GM12874 (cell line): Measurements from ENCODE around the gene TLR7.

Source experiments
- TF ChIP-seq, protein P1 (sequence below): IDR thresholded peaks from 2 replicates; pipeline ENCODE4 v1.5.1; 2011; ENCODE audit warnings: low read depth, mild to moderate bottlenecking, control low read depth, low read length, moderate library complexity; ENCODE audit not compliant: insufficient read depth

Gene TLR7

GRCh38 chrX:12843668-12844279 lies 23.1 kb upstream of the TLR7 start:
- TF ChIP-seq, protein P1, sequence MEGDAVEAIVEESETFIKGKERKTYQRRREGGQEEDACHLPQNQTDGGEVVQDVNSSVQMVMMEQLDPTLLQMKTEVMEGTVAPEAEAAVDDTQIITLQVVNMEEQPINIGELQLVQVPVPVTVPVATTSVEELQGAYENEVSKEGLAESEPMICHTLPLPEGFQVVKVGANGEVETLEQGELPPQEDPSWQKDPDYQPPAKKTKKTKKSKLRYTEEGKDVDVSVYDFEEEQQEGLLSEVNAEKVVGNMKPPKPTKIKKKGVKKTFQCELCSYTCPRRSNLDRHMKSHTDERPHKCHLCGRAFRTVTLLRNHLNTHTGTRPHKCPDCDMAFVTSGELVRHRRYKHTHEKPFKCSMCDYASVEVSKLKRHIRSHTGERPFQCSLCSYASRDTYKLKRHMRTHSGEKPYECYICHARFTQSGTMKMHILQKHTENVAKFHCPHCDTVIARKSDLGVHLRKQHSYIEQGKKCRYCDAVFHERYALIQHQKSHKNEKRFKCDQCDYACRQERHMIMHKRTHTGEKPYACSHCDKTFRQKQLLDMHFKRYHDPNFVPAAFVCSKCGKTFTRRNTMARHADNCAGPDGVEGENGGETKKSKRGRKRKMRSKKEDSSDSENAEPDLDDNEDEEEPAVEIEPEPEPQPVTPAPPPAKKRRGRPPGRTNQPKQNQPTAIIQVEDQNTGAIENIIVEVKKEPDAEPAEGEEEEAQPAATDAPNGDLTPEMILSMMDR: no peak

DNA sequence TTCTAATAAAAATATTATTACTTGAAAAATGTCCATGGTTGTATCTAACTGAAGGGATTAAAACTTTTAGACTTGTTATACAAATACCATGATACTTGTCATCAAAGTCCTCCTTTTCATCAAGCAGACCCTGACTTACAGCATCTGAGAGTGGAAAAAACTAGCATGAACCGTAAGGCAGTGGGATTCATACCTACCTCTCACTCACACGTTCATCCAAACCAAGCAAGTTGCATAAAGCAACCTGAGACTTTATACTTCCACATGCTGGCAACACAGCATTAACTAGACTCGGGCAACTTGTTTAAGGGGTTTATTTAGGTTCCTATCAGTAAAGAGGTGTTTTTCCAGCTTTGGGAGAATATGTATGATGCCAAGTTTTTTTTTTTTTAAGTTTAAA lies 22.6 kb upstream of the TLR7 start:
- TF ChIP-seq, protein P1: no peak

- TF ChIP-seq, protein P1: no peak
Observed at GRCh38 chrX:12865359-12865758, 1.5 kb upstream of the TLR7 start.

DNA sequence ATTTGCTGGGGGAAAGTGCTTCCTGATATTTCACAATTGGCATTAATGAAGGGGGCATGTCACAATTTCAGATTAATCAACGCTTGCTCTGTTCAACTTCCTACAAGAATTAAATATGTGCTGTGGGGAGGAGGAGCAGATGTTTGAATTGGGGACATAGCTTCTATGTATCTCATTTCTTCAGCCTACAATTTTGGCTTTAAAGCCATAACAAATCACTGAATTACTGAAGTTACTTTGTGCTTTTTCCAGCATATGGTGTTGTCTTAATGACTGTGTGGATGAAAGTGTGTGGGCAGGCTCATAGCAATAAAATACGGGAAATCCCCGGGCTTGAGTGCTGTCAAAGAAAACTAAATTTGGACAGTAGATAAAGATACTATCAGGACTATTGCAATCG lies 813 bp downstream of the TLR7 start:
- TF ChIP-seq, protein P1: no peak

DNA sequence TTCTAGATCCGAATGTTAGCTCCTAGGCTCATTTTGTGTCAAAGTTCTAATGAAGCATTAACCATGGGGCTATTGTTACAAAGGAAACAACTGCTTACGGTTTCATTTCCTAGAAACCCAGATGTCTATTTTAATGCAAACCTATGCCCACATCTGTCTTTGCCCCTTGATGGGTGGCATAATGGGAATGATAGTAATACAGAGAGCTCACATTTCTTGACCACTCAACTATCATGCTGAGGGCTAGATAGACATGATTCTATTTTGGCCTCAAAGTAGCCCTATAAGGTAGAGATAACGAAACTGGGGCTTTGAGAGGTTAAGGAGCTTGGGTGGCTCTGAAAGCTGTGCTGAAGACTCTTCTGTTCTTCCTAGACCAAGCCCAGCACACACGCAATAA lies 1.9 kb downstream of the TLR7 start:
- TF ChIP-seq, protein P1: no peak

DNA sequence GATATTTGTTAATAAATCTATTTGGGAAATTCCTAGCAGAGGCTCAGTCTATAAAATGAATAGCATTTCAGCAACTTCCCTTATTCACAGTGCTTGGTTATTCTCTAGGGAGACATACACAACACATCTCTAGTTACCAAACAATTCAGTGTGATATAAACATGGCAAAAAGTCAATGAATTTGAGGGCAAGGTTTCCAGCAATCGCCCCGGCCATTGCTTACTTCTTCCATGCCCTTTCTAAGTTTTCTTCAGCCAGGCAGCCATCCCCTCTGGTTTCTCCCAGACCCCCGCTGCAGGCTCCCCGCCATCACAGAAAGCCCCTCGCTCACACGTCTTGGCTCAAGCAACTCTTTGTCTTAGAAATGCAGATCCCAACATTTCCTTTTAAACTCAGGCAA lies 4.4 kb downstream of the TLR7 start:
- TF ChIP-seq, protein P1: no peak

DNA sequence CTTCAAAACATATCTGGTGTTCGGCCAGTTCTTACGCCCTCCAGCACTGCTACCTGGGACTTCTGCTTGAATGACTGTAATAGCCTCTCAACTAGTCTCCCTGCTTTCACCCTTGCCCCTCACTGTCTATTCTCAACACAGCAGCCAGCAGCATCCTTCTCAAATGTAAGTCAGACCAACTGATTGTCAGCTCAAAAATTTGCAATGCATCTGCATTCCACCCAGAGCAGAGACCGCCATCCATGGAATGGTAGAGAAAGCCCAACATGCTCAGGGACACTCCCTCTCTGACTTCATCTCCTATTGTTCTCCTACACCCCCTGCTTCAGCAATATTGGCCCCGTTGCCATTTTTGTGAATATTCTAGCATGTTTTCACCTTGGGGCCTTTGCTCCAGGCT lies 5.9 kb downstream of the TLR7 start:
- TF ChIP-seq, protein P1: no peak
